IPS DF 6.9 (cell line): ENCODE results near the gene CACNB3.

Experiments used
- DNase-seq: peaks from one replicate; pipeline ENCODE4 v3.0.0-alpha.2; 2013; ENCODE audit warnings: low read depth, low spot score
- H3K27ac ChIP-seq: one replicate; pipeline ENCODE4 v1.5.1; 2013; ENCODE audit warnings: low read length, control low read depth
- H3K27me3 ChIP-seq: 2 replicates; pipeline ENCODE4 v1.6.1; 2013; ENCODE audit warnings: mild to moderate bottlenecking, low read length; ENCODE audit not compliant: control insufficient read depth, insufficient read depth
- H3K36me3 ChIP-seq: 2 replicates; pipeline ENCODE4 v1.6.1; 2013; ENCODE audit warnings: low read length; ENCODE audit not compliant: control insufficient read depth, insufficient read depth
- H3K4me1 ChIP-seq: 2 replicates; pipeline ENCODE4 v1.6.1; 2013; ENCODE audit warnings: low read length; ENCODE audit not compliant: control insufficient read depth, insufficient read depth
- H3K4me3 ChIP-seq: 2 replicates; pipeline ENCODE4 v1.5.1; 2013; ENCODE audit warnings: mild to moderate bottlenecking, low read length
- H3K9me3 ChIP-seq: 2 replicates; pipeline ENCODE4 v1.6.1; 2013; ENCODE audit warnings: low read length, inconsistent platforms; ENCODE audit not compliant: control insufficient read depth, insufficient read depth
- WGBS: extraction: QIAGEN DNeasy Blood & Tissue Kit; methylation state at CpG from one replicate; pipeline ENCODE4 v1.1.7; 2013; ENCODE audit warnings: mixed read lengths, missing lambda C conversion rate; ENCODE audit not compliant: insufficient read length, insufficient coverage; 5-methylcytosine and 5-hydroxymethylcytosine counted together

The CACNB3 gene

DNA sequence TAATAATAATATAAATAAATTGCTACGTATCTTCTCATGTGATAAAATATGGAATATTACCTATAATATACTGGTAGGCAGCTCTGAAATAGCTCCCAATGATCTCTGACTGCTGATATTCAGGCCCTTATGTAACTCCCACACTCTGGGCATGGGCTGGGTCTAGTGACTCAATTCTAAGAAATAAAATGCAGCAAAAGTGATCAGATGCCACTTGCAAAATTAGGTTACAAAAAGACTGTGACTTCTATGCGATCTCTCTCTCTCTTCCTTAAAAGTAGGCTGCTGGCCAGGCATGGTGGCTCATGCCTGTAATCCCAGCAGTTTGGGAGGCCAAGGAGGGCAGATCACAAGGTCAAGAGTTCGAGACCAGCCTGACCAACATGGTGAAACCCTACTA, 10.3 kb upstream of the CACNB3 start:
- H3K9me3 ChIP-seq = no peaks in the 10 kb centered on the region
- H3K4me1 ChIP-seq = no peaks in the 10 kb centered on the region
- H3K36me3 ChIP-seq = no peaks in the 10 kb centered on the region
- no peak overlapping the region for H3K4me3 ChIP-seq
- DNase-seq = no peak
- no peaks in the 10 kb centered on the region for H3K27me3 ChIP-seq
- H3K27ac ChIP-seq = no peak overlapping the region
- WGBS = no CpG with 5 or more reads among the region's 3 CpGs

DNA sequence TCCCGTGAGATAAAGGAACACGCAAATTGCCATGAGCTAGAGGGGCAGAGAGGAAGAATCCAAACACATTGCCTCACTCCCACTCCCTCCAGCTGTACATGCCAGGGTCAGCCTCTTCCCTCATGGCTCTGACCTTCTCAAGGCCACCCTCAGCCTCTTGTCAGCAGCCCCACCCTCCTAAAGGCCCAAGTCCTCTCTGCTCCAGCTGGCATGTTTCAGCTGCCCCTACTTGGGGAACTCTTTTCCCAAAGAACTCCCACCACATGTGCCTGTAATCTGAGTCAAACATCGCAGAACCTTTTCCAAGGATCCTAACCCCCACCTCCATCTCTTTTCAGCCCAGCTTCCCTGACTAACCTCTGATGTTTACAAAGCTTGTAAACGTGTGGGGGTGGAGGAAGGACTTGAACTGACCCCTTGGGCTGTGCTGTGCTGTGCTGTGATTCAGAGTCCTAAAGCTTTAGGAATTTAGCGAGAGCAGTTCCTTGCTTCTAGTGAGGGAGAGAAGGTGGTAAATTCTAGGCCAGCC, 7.3 kb upstream of the CACNB3 start:
- H3K36me3 ChIP-seq = no peaks in the 10 kb centered on the region
- no peaks in the 10 kb centered on the region for H3K4me1 ChIP-seq
- no CpG with 5 or more reads among the region's 5 CpGs for WGBS
- no peak overlapping the region for H3K27ac ChIP-seq
- no peaks in the 10 kb centered on the region for H3K9me3 ChIP-seq
- no peak for DNase-seq
- H3K4me3 ChIP-seq = no peak overlapping the region
- H3K27me3 ChIP-seq = peaks cover 1% of the 10 kb centered on the region; the same call in 1 of the 2 replicates

GRCh38 chr12:48811437-48812090, 6.7 kb upstream of the CACNB3 start:
- Histone ChIP-seq H3K9me3 (no peaks in the 10 kb centered on the region), H3K36me3 (no peaks in the 10 kb centered on the region), H3K27me3 (peaks cover 7% of the 10 kb centered on the region), H3K4me1 (no peaks in the 10 kb centered on the region), H3K27ac (no peak overlapping the region), H3K4me3 (no peak overlapping the region)
- DNase-seq = no peak
- no CpG with 5 or more reads among the region's 5 CpGs for WGBS

DNA sequence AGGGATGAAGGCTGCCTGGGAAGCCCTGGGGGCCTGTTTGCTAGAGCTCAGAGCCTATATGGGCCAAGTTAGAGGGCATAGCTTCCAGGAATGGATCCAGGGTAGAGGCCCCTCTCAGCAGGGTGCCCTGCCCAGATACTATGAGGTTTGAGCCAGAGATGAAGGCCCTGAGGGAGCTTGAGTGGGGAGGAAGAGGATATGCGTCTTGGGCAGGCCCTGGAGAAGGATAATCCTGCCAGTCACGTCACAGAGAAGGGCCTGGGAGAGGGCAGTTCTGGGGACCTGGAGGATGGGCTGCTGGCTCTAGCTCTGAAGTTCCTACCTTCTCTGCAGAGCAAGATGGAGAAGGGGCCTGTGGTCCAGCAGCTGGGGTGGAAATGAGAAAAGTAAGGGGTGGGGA, 5.9 kb upstream of the CACNB3 start:
- Histone ChIP-seq H3K4me1 (no peaks in the 10 kb centered on the region), H3K9me3 (no peaks in the 10 kb centered on the region), H3K4me3 (no peak overlapping the region), H3K27ac (no peak overlapping the region), H3K27me3 (peaks cover 15% of the 10 kb centered on the region), H3K36me3 (no peaks in the 10 kb centered on the region)
- DNase-seq = no peak
- WGBS = no CpG with 5 or more reads among the region's 2 CpGs

- Histone ChIP-seq H3K27me3 (peaks cover 20% of the 10 kb centered on the region), H3K36me3 (no peaks in the 10 kb centered on the region), H3K4me1 (no peaks in the 10 kb centered on the region), H3K9me3 (no peaks in the 10 kb centered on the region), H3K4me3 (peak overlapping the region; percentile 50), H3K27ac (no peak overlapping the region)
- WGBS = 100% methylated on average over 1 of the region's 18 CpGs
- DNase-seq = no peak
These were observed 4.6 kb upstream of the CACNB3 start for GRCh38 chr12:48813465-48814261.

DNA sequence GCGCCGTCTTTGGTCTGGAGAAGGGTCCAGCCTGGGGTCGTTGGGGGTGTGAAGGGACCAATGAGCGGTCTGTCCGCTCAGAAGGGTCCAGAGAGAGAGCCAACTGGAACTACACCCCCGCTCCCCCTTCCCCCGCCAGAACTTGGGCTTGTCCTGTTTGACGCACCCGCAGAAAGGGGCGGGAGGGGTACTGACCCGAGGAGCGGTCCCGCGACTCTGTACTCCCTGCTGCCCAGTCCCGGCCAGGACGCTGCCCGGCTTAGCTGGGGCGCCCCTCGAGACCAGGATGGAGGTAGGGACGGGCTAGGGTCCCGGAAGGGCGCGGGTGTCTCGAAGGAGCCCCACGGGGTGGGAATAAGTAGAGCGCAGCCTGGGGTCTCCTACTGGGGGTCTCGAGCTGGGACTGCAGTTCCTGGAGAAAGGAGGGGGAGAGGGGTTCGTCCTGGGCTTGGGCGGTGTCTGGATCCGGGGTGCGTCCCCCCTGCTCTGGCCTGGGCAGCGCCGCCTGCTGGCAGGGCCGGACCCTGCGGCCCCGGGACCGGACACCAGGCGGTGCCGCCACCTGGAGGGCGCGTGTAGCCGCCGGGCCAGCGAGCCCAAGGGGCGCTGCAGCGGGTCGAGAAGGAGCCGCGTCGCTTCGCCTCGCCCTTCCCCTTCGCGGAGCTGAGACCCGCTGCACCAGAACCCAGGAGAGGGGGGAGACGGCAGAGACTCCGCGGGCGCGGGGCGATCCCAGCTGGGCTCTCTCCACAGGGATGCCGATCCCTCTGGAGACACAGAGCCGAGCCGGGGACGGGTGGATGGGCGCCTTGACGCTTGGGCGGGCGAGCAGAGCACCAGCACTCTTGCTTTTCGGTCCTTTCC, 3.8 kb upstream of the CACNB3 start:
- no peak overlapping the region for H3K27ac ChIP-seq
- no peaks in the 10 kb centered on the region for H3K4me1 ChIP-seq

GRCh38 chr12:48815126-48816110, 2.9 kb upstream of the CACNB3 start:
- H3K27ac ChIP-seq = no peak overlapping the region
- peak overlapping the region; percentile 50; the same call in 1 of the 2 replicates for H3K4me3 ChIP-seq
- WGBS = no CpG with 5 or more reads among the region's 54 CpGs
- H3K9me3 ChIP-seq = no peaks in the 10 kb centered on the region
- H3K27me3 ChIP-seq = peaks cover 21% of the 10 kb centered on the region
- no peaks in the 10 kb centered on the region for H3K36me3 ChIP-seq
- H3K4me1 ChIP-seq = no peaks in the 10 kb centered on the region
- DNase-seq = no peak

More for the DNA sequence above, 3.8 kb upstream of the CACNB3 start:
- Histone ChIP-seq H3K4me3 (peak overlapping the region; percentile 50), H3K9me3 (no peaks in the 10 kb centered on the region), H3K27me3 (peaks cover 20% of the 10 kb centered on the region), H3K36me3 (no peaks in the 10 kb centered on the region)
- no CpG with 5 or more reads among the region's 70 CpGs for WGBS
- no peak for DNase-seq

DNA sequence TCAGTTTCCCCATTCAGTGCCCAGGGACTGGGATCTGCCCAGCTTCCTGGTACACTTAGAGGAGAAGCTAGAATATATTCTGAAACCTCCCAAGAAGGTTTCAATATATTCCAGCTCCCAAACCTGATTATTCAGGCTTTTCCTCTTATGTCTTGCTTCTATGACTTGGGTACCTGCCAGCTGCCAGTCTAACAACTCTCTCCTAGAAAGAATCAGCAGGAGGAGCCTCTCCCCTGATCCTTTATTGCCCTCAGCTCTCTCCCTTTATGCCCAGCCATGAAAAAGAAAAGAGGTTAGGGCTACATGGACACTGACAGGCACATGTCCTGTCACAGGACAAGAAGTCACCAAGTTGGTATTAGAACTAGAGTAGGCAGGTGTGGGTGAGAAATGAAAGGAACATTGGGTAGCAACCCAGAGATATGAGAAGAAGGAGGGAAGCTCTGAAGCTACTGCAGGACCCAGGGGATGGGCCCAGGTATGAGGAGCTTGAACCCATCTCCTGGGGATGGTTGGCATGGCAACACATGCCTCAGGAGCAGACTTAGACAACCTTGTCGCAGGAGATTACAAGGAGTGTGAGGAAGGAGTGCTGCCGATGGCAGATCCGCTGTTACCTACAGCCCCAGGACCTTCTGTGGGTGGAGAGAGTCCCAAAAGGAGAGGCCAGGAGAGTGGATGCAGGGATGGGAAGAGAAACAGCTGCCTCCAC, 2.0 kb upstream of the CACNB3 start:
- no CpG with 5 or more reads among the region's 3 CpGs for WGBS
- no peak overlapping the region for H3K4me3 ChIP-seq
- H3K27me3 ChIP-seq = peaks cover 21% of the 10 kb centered on the region
- no peak for DNase-seq
- no peaks in the 10 kb centered on the region for H3K9me3 ChIP-seq
- H3K27ac ChIP-seq = no peak overlapping the region
- no peaks in the 10 kb centered on the region for H3K4me1 ChIP-seq
- no peaks in the 10 kb centered on the region for H3K36me3 ChIP-seq
